Cerebellar cortex (tissue), 1 donor: Measurements from ENCODE around the gene BPGM.
"Not testable (repeated sequence)": the region's sequence is repeated elsewhere in the genome, so short reads cannot be mapped to it uniquely, and the experiment has no call there.

Source experiments
- DNase-seq: peaks from one replicate; pipeline ENCODE4 v3.0.0-alpha.2; 2015; ENCODE audit warnings: low spot score

The BPGM gene

DNA sequence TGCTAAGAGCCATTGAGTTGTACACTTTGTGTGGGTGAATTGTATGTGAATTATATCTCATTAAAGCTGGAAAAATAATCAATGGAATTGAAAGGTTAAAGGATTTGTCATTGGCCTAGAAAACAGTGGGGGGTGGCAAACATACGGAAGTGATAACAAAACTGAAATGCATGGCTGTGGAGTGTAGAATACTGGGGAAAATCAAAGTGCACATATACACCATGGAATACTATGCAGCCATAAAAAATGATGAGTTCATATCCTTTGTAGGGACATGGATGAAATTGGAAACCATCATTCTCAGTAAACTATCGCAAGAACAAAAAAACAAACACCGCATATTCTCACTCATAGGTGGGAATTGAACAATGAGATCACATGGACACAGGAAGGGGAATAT is 18.4 kb downstream of the BPGM start:
- DNase-seq, result not testable (repeated sequence)

DNA sequence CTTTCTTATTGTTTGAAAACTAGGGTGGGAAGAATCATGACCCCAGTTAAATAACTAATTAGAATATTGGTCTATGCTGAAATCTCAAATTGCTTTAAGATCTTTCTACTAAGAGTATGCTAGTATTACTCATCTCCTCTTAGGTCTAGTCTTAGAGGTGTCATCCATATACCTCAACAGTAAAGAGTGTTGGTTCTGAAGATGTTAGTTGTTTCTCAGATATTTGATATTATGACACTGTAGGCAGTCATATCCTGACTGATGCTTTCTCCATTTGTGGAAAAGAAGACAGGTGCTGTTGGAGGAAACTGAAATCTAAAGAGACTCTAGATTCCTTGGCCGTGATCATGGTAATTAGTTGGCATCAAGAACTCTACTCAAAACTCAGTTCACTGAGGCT is 21.2 kb downstream of the BPGM start:
- no peak for DNase-seq

DNA sequence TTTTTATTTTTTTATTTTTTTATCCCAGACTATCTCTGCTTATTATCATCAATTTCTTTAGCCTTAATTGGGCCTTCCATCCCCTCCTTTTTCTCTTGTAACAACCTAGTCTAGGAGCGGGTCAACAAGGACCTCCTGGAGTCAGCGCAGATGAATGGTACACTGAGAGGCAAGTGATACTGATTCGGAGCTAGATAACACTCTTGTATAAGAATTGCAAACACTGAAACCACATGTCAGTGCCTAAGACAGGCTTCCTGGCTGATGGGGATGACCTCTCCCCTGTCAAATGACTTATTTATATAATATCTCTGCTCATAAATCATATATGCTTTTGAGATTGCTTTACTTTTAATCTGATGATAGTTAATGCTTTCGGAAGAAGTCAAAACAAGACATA is 22.7 kb downstream of the BPGM start:
- DNase-seq, result no peak

DNA sequence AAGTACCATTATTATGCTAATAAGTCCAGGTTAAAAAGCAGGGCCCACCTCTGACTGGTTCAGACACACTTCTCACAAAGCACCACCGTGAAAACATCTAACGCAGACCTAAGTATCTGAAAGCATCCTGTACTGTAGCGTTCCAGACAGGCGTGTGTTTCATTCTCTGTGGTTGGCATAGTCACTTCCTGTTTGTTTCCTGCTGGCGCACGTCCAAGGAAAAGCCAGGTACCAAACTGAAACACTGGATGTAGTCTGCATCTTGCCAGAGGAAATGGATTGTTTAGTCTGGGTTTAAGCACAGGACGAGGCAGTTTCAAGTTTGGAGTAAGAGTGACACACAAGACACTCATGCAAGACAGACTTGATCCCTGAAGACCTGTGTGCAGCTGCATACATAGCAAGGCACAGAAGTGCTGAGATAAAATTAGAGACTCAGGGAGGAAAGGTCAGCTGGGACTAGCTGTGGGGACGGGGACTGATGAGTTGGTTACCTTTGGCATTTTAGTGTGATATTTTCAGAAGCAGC is 23.3 kb downstream of the BPGM start:
- DNase-seq, result peak; percentile 24

DNA sequence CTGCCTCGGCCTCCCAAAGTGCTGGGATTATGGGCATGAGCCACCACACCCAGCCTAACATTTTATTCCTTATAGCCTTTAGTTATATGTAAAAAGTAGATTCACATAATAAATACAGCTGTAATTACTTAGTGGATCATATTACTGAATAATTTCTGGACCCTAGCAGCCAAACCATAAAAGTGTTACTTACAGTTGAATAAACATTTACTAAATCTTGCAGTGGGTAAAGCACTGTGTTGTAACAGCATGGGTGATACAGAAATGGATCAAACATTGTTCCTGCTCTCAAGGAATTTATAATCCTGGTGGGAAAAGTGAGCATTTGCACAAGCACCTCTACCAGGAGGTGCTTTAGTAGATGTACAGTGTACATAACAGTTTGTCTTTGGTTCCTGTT is 25.0 kb downstream of the BPGM start:
- DNase-seq, result no peak

DNA sequence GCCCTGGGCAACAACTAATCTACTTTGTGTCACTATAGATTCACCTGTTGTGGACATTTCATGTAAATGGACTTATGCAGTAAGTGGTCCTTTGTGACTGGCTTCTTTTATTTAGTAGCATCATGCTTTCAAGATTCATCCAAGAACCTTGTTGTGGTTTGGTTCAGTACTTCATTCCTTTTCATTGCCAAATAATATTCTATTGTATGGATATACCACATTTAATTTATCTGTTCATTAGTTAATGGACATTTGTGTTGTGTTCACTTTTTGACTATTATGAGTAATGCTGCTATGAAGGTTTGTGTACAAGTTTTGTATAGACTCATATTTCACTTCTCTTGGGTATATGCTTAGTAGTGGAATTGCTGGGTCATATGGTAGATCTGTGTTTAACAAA is 27.8 kb downstream of the BPGM start:
- DNase-seq, result no peak

DNA sequence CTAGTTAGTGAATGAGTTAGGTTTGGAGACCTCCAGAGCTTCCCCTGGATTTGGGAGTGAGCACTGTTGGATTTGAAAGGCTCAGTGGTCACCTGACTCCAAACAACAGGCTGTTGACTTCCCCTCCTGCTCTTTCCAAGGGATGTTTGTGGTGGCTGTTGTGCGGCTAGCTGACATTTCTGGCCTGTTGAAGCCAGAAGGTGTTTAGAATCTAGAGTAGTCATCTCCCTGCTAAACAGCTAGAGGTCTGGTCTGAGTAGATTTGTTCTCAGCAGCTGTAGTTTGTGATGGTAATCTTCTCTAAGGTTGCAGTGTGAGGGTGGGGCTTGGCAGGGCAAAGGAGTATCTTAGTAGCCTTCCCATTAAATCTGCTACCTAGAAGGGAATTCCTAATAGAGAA is 30.1 kb downstream of the BPGM start:
- no peak for DNase-seq

DNA sequence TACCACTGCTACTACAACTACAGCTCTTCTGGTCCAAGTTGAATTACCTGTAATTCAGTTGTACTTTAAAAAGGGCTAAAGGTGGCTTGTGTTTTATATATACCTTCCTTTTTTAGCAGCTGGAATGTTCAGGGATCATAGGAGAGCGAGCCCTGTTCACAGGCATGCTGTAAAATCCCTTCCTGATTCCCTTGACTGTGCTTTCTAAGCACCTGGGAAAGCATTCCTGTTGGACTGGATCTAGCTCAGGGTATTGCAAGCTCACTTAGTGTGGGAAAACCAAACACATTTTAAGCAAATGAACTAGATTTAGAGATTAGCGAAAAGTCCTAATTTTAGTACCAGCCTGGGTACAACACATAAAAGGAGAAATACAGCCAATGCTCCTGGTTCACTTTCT is 31.5 kb downstream of the BPGM start:
- DNase-seq, result no peak

DNA sequence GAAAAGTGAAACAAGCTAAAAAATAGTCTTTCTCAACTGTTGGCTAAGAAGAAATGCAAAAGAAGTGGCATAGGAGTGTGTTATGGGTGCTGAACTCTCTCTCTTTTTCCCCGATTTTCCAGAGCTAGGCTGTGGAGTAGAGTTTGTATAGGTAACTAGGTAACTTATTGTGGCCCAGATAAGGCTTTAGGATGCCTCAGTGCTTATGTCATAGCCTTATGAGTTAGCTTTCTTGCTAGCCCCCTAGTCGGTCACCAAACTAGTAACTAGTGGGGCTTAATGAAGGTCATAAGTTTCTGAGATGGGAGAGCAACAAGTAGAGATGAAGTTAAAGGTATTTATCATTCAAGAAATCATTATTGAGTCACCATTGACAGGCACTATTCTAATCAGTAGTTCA is 32.4 kb downstream of the BPGM start:
- DNase-seq, result no peak

DNA sequence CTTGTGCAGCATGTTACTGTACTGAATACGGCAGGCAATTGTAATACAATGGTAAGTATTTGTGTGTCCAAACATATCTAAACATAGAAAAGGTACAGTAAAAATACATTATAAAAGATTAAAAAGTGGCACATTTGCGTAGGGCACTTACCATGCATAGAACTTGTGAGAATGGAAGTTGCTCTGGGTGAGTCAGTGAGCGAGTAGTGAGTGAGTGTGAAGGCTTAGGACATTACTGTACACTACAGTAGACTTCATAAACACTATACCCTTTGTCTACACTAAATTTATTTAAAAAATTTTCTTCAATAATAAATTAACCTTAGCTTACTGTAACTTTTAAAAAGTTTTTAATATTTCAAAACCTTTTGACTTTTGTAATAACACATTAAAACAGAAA is 37.5 kb downstream of the BPGM start:
- no peak for DNase-seq

DNA sequence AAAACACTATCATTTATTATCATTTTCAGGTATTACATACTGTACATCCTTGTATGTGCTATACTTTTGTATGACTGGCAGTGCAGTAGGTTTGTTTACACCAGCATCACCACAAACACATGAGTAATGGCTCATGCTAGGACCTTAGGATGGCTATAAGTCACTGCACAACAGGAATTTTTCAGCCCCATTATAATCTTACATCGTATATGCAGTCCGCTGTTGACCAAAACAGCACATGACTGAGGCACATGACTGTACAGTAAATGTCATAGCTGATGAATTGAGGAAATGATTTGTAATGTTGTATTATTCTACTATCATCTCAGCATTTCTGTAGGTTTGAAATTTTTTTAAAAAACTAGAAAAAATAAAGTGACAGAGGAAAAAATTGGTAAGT is 38.6 kb downstream of the BPGM start:
- DNase-seq, result no peak

DNA sequence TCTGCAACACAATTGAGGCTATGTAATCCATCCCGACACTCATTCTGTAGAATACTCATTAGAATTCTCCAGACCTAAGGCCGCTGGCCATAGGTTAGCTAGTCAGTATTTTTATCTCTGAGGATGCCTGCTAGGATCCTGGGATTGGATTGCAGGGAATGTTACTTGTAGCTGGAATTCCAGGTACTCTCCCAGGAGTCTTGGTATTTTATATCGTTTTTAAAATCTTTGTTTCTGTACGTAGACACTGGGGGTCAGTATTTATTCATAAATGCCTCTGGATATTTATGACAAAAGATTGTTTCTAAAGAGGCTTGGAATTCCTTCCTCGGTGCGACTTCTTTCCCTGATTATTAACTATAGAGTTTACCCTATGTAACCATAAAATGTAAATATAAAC is 40.1 kb downstream of the BPGM start:
- DNase-seq, result peak; percentile 35

DNA sequence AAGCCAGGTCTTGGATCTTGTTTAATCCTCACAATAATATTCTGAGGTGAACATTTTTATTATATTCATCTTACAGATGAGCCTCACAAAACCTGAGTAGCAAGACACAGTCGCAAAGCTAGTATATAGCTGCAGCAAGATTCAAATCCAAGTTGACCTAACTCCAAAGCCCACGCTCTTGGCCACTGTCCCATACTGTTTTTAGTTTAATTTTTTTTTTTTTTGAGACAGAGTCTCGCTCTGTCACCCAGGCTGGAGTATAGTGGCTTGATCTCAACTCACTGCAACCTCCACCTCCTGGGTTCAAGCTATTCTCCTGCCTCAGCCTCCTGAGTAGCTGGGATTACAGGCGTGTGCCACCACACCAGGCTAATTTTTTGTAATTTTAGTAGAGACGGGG is 42.9 kb downstream of the BPGM start:
- DNase-seq, result not testable (repeated sequence)

DNA sequence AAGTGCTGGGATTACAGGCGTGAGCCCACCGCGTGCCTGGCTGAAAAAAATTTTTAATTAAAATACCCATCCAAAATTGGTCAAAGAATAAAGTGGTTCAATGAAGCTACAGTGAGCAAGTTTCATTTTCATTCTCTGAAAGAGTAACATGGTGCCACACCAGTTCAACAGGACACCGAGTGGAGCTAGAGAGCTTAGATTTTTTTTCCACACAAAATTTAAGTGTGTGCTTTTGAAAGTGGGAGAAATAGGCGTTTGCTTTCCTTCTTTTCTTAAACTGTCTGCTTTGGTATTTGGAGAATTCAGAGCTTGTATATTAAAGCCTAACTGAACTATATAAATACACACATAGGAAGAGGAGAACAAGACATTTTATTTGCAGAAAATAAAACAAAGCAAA is 43.4 kb downstream of the BPGM start:
- DNase-seq, result peak; percentile 14

DNA sequence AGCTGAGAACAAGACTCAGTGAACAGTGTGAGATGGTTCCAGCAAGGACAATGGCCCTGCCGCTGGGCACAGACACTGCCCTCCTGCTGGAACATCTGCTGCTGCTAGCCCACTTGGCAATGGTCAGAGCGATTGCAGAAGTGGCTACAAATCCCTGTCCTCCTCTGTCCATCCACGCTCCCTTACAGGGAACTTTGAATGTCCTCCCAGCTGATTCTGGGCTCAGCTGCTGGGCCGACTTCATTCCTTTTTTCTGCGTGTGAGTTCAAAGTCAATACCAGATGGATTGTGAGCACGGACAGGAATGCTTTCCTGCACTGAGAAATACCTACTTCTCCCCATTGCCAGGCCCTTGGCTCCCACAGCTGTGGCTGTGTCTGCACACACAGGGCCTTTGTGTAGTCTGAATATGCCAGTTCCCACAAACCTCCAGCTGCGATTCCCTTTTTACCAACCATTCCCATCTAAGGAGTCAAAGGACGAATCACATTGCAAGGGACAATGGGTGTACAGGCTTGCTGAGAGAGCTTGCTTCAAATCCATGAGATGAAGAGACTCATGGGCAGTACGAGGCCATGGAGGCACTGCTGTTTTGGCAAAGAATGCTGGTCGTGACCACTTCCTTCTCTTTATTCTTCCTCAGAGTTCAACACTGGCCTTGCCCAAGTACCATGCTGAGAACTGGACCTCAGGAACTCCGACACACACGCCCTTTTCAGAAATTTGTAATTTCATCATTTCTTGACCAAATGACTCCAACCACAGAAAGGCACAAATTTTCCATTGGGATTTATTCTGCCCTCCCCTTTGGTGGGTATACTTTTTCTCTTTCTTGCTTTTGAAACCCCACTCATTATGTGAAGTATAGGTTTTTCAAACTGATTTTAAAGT is 44.2 kb downstream of the BPGM start:
- no peak for DNase-seq

DNA sequence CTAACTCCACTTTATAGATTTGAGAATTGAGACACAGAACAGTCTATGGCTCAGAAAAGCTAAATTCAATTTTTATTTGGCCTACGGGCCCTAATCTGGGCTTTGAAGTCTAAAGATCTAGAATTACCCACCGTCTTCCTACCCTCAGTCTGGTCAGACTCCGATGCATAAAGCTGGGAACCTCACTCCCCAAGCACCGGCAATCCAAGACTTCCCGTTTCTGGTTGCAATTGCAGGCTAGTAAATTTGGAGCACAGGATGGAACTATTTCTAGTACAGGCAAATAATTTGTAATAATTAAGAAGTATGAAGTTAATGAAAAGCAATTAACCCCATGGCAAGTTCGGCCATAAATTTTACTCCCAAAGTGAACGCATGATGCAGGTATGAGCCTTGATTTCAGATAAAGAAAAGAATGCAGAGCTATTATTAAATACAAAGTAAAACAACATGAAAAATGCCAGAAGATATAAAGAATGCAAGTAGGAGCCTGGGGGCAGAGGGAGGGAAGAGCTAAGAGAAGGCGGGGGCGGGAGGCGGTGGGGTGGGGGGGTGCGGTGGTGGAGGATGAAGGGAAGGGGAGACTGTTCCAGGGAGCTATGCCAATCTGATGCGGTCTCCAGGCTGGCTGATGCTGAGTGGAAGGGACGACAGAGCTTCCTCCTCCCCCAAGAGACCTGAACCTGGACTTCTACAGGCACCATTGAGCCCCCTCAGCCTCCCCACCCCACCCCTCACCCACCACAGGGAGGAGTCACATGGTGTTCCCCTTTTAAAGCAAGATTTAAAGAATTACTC is 45.1 kb downstream of the BPGM start:
- DNase-seq, result no peak

DNA sequence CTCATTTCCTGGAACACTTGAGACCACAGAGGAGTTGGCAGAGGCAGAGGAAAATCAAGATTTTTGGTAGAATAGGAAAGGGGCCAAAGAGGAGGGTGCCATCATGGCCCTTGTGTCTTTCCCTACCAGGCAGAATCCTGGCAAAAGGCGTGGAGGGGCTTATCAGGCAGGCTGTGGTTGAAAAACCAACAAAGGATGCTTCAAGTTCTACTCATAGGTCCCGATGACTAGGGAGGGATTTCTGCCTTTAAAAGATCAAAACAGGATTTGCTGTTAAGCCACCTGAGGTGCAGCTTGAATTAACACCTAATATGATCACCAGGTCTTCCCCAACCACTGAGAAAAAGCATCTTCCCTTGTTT is 45.7 kb downstream of the BPGM start:
- DNase-seq, result no peak

DNA sequence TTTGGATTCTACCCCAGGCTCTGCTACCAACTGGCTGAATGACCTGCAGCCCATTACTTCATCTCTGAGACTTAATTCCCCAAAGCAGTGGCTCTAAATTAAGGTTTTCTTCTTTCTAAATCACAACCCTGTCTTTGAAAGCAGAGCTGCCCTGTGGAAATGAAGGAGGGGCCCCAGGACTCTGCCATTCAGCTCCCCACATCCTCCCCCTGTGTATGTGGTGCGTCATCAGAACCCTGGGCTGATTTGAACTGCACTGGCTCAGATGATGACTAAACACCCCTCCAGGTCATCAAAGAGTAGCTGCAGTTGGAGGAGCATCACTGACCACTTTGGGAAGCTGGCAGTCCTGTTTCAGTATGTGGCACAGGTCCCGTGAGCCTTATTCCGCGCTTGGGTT is 46.6 kb downstream of the BPGM start:
- DNase-seq, result no peak

DNA sequence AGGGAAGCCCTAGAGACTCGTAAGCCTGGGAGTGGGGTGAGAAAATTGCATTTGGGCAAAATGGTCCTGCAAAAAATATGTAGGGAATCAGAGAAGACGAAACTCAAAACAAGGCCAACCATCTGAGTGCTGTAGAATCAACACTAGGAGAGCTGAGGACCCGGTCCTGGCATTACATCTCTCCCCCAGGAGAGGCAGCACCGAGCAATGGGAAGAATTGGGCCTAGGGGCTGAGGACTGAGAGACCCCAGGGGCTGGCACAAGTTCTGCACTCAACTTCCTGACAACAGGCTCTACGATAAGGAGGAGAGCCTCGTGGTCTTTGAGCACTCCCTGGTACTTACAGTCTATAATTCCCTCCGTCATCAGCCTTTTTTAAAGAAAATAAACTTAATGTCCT is 47.6 kb downstream of the BPGM start:
- DNase-seq, result no peak

DNA sequence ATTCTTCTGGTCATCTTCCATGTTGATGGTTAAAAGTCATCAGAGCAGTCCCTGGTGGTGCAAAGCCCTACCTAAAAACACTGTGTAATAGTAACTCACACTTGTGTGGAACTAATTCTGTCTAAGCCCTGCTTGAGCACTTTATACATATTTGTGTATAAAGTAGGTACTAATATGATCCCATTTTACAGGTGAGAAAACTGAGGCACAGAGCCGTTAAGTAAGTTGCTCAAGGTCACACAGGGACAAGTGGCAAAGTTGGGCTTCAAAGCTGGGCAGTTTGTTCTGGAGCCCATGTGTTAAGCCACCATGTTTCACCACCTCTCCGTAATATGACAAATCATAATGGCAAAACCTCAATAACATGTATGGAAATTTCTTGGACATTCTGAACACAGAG is 48.1 kb downstream of the BPGM start:
- DNase-seq, result no peak

DNA sequence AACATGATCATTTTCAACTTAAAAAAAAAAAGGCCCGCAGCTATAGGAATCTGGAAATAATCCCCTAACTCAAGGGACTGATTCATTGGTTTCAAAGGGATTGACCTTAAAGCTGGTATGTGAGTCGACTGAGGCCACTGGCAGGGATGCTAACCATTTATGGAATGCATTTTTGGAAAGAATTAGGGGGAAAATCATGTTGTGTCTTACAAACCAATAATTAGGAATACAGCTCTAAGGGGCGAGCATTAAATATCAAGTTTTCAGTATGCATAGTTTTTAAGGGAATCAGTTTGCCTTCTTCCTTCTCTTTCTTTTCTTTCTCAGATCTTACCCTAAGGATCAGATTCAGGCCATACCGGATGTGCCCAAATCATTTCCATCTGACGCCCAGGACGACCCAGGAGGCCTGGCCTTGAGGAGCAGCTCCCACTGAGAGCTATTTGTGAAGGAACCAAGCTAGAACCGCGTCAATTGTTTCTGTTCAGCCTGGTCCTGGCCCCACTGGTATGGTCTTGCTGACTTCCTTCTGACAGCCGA is 48.7 kb downstream of the BPGM start:
- DNase-seq, result no peak

DNA sequence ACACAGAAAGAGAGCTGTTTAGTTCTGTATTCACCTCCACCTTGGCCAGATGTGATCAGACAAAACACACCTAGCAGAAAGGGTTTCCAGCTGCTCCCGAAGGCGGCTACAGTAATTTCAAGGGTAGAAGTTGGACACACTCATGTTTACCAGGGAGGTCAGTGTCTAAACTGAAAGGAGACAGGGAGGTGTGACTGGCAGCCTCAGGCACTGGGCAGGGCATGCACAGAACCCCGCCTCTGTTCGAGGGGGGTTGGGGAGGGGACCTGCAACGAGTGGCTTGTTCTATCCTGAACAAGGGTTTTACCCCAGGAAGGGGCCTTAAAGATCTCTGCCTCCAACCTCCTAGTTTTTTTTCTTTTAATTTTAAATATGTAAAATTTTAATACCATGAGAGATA is 49.6 kb downstream of the BPGM start:
- no peak for DNase-seq
